ENCODE results near the gene HOXB2.

- no peak for TF ChIP-seq CTCF (conservative IDR thresholded peaks at IDR 0.05 in 1 of 2, IDR thresholded peaks at IDR 0.05 in 1 of 2; ENCODE audit: low read depth in 1 of 2, low read length in 2 of 2)
- TF ChIP-seq EZH2 (IDR thresholded peaks at IDR 0.05; ENCODE audit: low read length, missing control alignments) = no peak
These were observed 3.3 kb downstream of the HOXB2 start for GRCh38 chr17:48541577-48542113.
